HG03442 (cell line): ENCODE results near the gene LIG4.
A peak's percentile ranks its signal among the peaks of the same experiment; 100 is the strongest.

Source experiments
- ATAC-seq: cut with Tn5 transposase; IDR thresholded peaks from one replicate; pipeline ENCODE4 v1.9.1; 2021; ENCODE audit warnings: mild to moderate bottlenecking, moderate library complexity; ENCODE audit not compliant: unreplicated experiment

Gene LIG4

GRCh38 chr13:108194435-108194936 lies 20.9 kb downstream of the LIG4 start:
- ATAC-seq = no peak

- no peak for ATAC-seq
Measured at GRCh38 chr13:108193806-108194205, 21.5 kb downstream of the LIG4 start.

- ATAC-seq = no peak
Measured at GRCh38 chr13:108190897-108191296, 24.4 kb downstream of the LIG4 start.

- ATAC-seq = no peak
Measured at GRCh38 chr13:108188260-108188659, 27.1 kb downstream of the LIG4 start.

GRCh38 chr13:108185223-108185622 lies 30.1 kb downstream of the LIG4 start:
- ATAC-seq = no peak

- ATAC-seq = no peak
Measured at GRCh38 chr13:108182652-108183051, 32.7 kb downstream of the LIG4 start.

- no peak for ATAC-seq
Measured at GRCh38 chr13:108178078-108178477, 37.3 kb downstream of the LIG4 start.

GRCh38 chr13:108176685-108177274 lies 38.6 kb downstream of the LIG4 start:
- peak; percentile 67 for ATAC-seq

- no peak for ATAC-seq
Measured at GRCh38 chr13:108168929-108169328, 46.4 kb downstream of the LIG4 start.

- no peak for ATAC-seq
Measured at GRCh38 chr13:108166078-108166477, 49.3 kb downstream of the LIG4 start.

GRCh38 chr13:108158746-108159145 lies 56.6 kb downstream of the LIG4 start:
- no peak for ATAC-seq
